RKO (cell line): ENCODE results near the gene HIVEP3.
A peak's percentile ranks its signal among the peaks of the same experiment; 100 is the strongest.
"Not testable (repeated sequence)": the region's sequence is repeated elsewhere in the genome, so short reads cannot be mapped to it uniquely, and the experiment has no call there.

ENCODE experiments used
- DNase-seq: peaks from one replicate; pipeline ENCODE4 v3.0.0-alpha.2; 2016; ENCODE audit warnings: low spot score

The HIVEP3 gene

GRCh38 chr1:41580520-41581172 is 338.1 kb downstream of the HIVEP3 start:
- no peak for DNase-seq

- DNase-seq, result no peak
Measured at GRCh38 chr1:41580021-41580420, 338.7 kb downstream of the HIVEP3 start.

GRCh38 chr1:41578712-41579335 is 339.9 kb downstream of the HIVEP3 start:
- DNase-seq, result peak; percentile 22

- no peak for DNase-seq
Measured at GRCh38 chr1:41576620-41577019, 342.1 kb downstream of the HIVEP3 start.

- DNase-seq, result no peak
Measured at GRCh38 chr1:41576206-41576605, 342.5 kb downstream of the HIVEP3 start.

- DNase-seq, result no peak
Measured at GRCh38 chr1:41574842-41575241, 343.9 kb downstream of the HIVEP3 start.

- DNase-seq, result peak; percentile 70
Measured at GRCh38 chr1:41573785-41574713, 344.7 kb downstream of the HIVEP3 start.

- no peak for DNase-seq
Measured at GRCh38 chr1:41573194-41573593, 345.5 kb downstream of the HIVEP3 start.

- no peak for DNase-seq
Measured at GRCh38 chr1:41572224-41572623, 346.5 kb downstream of the HIVEP3 start.

- DNase-seq, result no peak
Measured at GRCh38 chr1:41571041-41571440, 347.7 kb downstream of the HIVEP3 start.

- DNase-seq, result no peak
Measured at GRCh38 chr1:41568204-41568603, 350.5 kb downstream of the HIVEP3 start.

- no peak for DNase-seq
Measured at GRCh38 chr1:41566969-41567368, 351.8 kb downstream of the HIVEP3 start.

- DNase-seq, result no peak
Measured at GRCh38 chr1:41566274-41566885, 352.3 kb downstream of the HIVEP3 start.

- DNase-seq, result no peak
Measured at GRCh38 chr1:41564741-41565475, 353.8 kb downstream of the HIVEP3 start.

GRCh38 chr1:41562328-41562727 is 356.4 kb downstream of the HIVEP3 start:
- no peak for DNase-seq

- no peak for DNase-seq
Measured at GRCh38 chr1:41560931-41561330, 357.8 kb downstream of the HIVEP3 start.

GRCh38 chr1:41560496-41560895 is 358.2 kb downstream of the HIVEP3 start:
- DNase-seq, result no peak

- no peak for DNase-seq
Measured at GRCh38 chr1:41559331-41559730, 359.4 kb downstream of the HIVEP3 start.

GRCh38 chr1:41558761-41559171 is 360.0 kb downstream of the HIVEP3 start:
- DNase-seq, result no peak

GRCh38 chr1:41557751-41558455 is 360.8 kb downstream of the HIVEP3 start:
- no peak for DNase-seq

- DNase-seq, result not testable (repeated sequence)
Measured at GRCh38 chr1:41554746-41555145, 364.0 kb downstream of the HIVEP3 start.
